Activated CD4-positive, CD25-positive, alpha-beta regulatory T cell treated with anti-CD3 and anti-CD28 coated beads, Interleukin-2, amount 50 U/mL, for 72 hours (primary cell): ENCODE data around the gene SYN1.

Experiments
- DNase-seq: peaks from one replicate; pipeline ENCODE4 v3.0.0; 2021

SYN1 gene

DNA sequence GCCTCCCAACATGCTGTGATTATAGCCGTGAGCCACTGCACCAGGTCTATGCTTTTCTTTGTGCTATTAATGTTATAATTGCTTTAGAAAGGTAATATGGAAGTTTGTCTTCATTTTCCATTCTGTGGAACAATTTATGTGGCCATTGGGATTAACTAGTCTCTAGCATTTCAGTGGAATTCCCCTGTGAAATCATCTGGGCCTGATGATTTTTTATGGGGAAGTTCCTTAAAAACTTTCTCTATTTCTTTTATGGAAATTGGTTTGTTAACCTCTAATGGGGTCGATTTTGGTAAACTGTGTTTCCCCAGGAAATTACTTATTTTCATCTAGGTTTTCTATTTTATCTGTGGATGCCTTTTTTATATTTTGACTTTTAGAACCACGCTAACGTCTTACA is 26.1 kb downstream of the SYN1 start:
- DNase-seq = no peak

DNA sequence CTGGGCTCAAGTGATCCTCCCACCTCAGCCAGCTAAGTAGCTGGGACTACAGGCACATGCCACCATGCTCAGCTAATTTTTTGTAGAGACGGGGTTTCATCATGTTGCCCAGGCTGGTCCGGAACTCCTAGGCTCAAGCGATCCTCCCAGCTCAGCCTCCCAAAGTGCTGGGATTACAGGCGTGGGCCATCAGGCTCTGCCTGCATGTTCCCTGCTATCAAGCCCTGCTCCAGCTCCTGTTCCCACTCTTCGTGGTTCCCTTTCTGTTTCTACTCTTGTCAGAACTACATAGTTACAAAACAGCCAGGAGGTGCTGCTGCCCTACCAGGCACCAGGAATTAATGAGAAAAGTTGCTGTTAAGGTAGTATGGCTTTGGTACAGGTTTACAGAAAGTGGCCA is 28.7 kb downstream of the SYN1 start:
- no peak for DNase-seq

DNA sequence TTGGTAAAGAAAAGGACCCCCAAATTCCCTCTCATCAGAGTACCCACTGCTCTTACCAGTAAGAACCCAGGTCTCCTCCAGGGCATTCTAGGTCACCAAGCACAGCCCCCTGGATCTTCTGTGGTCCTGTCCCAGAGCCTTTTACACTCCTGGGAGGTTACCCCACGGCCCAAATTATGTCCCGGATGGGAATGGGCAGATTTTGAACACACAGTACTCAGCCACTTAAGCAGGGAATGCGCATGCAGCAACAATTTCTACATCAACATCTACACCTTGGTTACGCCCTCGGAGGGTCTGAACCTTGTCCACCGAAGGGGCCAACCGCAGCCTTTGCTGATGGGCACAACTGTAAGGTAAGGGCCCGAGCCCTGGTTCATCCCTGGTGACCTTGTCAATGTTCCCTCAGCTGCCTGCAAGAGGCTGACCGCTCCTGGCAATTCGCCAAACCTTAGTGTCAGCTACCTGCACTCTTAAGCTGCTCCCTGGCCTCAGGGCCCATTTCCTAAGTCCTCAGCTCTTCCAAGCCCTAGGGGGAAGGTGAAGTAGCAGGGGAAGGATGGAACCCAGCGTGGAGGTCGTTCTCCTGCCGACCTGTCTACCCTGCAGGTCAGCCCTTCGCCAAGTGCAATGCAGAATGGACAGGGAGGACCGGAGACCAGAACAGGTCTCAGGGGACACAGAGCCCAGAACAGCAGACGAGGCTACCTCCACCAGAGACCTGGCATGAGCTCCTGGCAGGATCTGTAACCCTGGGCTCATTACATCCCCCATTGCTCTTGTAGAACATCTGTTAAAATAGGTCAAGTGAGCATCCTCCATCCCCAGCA is 31.5 kb downstream of the SYN1 start:
- DNase-seq = no peak

GRCh38 chrX:47587091-47587891 is 32.4 kb downstream of the SYN1 start:
- no peak for DNase-seq

DNA sequence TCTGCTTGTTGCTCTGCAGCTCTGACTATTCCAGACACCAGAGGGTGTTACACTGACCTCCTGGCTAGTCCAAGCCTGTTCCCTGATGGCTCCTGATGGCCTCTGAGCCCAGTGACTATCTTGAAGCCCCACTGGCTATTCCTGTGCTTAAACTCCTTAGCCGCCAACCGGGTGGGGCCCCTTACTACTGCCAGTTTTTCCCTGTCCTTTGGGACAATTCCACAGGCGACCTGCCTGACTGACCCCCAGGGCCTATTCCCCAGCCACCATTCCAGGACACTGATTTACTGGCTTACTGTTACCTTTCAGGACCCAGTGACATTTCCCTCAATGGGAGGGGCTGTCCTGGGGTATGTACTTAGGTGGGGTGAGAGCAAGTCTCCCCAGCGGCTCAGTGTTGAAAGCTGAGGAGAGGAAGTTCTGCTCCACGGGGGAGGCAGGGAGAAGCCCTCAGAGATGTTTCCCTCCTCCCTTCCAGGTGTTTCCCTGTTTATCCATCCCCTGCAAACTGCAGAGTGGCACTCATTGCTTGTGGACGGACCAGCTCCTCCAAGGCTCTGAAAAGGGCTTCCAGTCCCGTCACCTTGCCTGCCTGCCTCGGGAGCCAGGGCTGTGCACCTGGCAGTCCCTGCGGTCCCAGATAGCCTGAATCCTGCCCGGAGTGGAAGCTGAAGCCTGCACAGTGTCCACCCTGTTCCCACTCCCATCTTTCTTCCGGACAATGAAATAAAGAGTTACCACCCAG is 33.4 kb downstream of the SYN1 start:
- no peak for DNase-seq

GRCh38 chrX:47585273-47585672 is 34.4 kb downstream of the SYN1 start:
- no peak for DNase-seq

DNA sequence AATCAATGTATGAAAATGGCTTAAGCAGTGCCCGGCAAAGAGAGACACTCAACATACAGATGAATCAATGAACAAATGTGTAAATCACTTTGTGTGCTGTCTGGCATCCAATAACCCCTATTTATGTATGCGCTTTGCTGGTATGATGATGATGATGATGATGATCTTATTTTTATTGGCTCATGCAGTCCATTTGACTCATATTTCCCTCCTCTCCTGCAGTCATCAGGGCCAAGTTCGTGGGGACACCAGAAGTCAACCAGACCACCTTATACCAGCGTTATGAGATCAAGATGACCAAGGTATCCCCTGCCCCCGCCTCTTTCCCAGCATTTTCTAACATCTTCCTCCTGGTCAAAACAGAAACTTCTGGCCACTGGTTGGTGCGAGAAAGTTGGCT is 34.9 kb downstream of the SYN1 start:
- no peak for DNase-seq

- DNase-seq = no peak
These were observed 36.3 kb downstream of the SYN1 start for GRCh38 chrX:47583240-47583861.

DNA sequence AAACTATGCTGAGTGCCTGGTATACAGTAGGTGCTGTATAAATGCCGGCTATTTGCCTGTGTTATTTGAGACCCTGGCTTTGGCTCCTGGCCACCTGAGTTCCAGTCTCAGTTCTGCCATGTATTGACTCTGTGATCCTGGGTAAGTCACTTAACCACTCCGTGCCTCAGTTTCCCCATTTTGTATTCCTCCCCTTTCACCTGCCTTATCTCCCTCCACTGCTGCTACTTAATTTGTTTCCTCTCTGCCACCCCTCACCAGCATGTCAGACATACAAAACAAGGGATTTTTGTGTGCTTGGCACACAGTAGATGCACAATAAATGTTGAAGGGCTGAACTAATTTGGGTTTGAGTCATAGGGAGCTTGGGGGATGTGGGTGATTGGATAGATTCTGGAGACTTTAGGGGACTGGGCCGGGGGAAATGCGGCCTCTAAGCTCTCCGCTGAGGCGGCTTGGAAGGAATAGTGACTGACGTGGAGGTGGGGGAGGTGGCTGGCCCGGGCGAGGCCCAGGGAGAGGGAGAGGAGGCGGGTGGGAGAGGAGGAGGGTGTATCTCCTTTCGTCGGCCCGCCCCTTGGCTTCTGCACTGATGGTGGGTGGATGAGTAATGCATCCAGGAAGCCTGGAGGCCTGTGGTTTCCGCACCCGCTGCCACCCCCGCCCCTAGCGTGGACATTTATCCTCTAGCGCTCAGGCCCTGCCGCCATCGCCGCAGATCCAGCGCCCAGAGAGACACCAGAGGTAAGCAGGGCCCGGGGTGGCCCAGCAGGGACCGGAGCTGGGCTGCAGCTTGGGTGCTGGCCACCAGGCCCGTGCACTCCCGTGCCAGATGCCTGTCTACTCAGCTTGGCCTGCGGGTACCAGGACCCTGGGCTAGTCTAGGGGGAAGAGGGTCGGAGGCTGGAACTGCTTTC is 37.7 kb downstream of the SYN1 start, which contains the start of gene TIMP1:
TIMP1 (plus strand) TSS at position 706 of the 917 bp plus-strand sequence. CDS start 980 bp downstream, outside the sequence.
- peak; percentile 73 for DNase-seq

DNA sequence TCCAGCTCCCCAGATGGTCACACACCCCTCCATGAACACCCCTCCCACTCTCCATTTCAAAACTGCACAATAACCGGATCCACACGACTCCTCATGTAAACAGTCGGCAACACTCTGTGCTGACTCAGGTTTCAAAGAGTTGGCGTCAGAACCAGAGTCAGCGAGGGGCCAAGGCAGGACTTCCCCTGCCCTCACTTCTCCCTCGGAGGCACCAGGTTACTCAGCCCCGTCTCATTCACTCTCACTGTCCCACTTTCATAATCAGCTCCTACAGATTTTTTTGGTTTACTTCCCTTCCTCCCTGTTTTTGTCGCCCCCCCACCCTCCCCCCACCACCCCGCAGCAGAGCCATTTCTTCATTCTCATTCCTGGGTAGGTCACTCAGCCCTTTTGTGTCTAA is 40.1 kb downstream of the SYN1 start:
- DNase-seq = no peak

GRCh38 chrX:47578692-47579091 is 41.0 kb downstream of the SYN1 start:
- no peak for DNase-seq

GRCh38 chrX:47577901-47578300 is 41.8 kb downstream of the SYN1 start:
- DNase-seq = no peak

- no peak for DNase-seq
These were observed 42.2 kb downstream of the SYN1 start for GRCh38 chrX:47577424-47577823.

- no peak for DNase-seq
These were observed 43.4 kb downstream of the SYN1 start for GRCh38 chrX:47576021-47576898.

GRCh38 chrX:47574547-47575301 is 44.9 kb downstream of the SYN1 start:
- no peak for DNase-seq

- no peak for DNase-seq
These were observed 45.5 kb downstream of the SYN1 start for GRCh38 chrX:47574076-47574546.

DNA sequence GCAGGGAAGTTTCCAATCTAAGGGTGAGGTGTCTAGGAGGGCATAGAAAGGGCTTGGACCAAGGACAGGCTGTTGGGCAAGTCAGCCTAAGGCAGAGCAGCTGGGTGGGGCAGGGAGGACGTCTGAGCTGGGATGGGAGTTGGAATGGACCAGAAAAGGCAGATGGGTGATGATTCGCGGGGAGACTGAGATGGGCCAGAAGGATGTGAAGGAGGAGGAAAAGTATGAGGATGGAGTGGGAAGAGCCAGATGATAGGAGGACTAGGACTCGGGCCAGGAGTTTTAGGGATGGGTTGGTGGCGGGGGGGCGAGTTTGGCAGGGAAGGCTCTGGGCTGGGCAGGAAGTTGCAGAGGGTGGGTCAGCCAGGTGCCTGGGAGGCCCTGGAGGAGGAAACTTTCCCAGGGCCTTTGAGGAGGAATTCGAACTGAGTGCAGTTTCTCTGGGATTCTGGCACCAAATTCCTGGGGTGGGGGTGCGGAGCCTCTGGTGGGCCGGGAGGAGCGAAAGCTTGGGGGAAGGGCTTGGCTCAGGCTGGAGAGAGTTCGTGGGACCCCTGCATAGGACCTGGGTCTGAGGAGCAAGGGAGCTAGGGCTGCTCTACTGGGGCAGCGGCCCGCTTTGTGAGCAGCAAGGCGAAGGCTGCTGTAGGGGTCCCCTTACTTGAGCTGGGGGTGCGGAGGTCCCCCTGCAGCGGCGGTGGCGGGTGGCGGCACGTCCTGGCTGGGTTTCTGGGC is 46.1 kb downstream of the SYN1 start:
- DNase-seq = no peak

DNA sequence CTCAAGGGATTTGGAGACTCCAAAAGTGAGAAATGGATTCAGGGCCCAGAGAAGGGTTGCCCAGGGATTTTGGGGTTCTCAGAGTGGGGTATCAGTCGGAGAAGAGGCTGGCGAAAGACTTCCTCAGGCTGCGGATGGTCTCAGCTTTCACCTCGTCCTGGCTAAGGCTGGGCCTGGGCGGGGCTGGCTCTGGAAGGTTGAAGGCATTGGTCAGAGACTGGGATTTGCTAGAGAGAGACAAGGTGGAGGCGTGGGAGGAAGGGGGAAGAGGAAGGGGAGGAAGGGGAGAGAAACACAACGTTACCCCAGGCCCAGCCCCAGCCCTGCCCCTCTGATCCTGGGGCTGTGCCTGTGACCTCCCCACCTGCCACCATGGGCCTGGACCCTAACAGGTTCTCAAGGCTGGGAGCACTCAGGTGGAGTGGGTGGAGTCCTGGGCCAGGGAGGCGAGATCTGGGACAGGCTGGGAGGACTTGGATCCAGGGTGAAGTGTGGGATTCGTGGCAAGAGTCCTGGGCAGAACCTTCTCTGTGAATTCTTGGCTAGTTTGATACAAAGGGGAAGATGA is 46.8 kb downstream of the SYN1 start:
- no peak for DNase-seq

GRCh38 chrX:47571896-47572295 is 47.8 kb downstream of the SYN1 start:
- no peak for DNase-seq
